SHP77 treated with DMSO at 0.1 percent for 48 hours (cell line): ENCODE results near the gene KIAA1958.
"Not testable (repeated sequence)": the region's sequence is repeated elsewhere in the genome, so short reads cannot be mapped to it uniquely, and the experiment has no call there.

Source experiments
- DNase-seq: peaks from one replicate; lab custom pipeline; 2025; lab: John Stamatoyannopoulos, UW

The KIAA1958 gene

DNA sequence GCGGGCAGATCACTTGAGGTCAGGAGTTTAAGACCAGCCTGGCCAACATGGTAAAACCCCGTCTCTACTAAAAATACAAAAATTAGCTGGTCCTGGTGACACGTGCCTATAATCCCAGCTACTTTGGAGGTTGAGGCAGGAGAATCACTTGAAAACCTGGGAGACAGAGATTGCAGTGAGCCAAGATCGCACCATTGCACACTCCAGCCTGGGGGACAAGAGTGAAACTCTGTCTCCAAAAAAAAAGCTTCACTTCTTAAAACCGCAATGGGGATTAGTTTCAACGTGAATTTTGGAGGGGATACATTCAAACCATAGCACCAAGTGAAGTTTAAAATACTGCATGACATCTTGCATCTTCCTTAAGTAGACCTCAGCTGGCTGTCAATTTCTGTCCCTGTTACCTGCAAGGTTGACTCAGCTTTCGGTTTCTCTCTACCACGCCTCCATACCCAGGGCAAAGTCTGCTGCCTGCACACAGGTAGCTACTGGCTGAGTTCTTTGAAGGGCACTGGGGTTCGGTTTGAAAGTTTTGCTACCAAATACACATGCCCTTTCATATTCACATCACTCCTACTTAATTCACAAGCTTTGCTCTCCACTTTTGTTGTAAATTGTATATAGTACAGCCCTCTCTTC, 69.3 kb downstream of the KIAA1958 start:
- DNase-seq: no peak

DNA sequence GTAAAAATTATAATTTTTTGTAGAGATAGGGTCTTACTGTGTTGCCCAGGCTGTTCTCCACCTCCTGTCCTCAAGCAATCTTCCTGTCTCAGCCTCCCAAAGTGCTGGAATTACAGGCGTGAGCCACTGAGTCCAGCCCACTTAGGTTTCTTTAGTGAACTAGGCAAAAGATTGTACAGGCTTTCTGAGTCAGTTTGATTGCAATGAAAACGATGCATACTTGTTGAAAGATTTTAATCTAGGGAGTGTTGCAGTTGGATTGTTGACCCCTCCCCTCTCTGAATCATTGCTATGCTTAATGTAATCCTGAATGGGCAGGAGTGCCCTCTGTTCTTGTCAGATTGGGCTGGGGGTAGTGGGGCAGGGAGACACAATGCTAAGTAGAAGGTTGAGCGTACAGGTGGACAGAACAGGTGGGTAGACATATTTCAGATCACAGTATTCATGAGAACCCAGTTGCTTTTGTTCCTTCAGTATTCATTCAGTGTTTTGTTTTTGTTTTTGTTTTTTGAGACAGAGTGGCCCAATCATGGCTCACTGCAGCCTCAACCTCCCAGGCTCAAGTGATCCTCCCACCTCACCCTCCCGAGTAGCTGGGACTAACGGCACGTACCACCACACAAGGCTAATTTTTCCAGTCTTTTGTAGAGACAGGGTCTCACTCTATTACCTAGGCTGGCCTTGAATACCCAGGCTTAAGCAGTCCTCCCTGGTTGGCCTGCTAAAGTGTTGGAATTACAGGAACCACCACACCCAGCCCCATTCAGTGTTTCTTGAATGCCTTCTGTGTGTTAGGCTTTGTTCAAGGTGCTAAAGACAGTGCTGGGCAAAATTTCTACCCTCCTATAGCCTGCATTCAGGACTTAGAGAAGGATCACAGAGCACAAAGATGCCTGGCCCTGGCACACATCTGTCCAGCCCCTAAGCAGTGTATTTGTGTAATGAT, 70.1 kb downstream of the KIAA1958 start:
- no peak for DNase-seq

DNA sequence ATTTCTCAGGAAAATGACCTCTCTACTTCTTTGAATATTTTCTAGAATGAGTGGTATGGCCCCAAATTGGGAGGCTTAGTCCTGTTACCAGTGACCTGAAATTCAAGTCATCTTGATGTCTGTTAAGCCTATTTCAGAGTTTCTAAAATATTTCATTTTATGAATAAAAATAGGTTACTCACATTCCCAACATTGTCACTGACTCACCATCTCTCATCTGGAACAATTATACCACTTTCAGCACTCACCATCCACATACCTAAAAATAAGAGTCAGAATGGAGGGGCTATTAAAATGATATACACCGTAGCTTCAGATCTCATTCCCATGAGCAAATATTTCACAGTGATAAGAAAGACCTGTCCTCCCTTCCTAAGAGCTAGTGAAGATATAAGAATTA, 71.8 kb downstream of the KIAA1958 start:
- DNase-seq: no peak

DNA sequence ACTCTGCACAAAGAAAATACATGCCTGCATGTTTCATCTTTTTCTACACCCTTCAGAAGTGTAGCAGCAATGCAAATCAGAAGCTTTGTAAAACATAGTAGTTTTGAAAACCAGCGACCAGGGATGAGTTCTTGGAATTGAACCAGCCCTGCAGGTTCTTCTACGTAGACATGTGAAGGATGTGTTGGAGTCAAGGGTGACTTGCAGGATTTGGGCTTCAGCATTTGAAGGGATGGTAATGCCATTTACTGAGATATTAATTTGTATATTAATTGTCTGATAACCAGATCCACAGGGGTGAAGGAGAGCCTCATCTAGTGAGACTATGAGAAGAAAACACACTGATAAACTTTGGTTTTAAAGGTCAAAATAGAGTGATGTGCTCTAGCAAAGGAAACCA, 72.4 kb downstream of the KIAA1958 start:
- DNase-seq: no peak

DNA sequence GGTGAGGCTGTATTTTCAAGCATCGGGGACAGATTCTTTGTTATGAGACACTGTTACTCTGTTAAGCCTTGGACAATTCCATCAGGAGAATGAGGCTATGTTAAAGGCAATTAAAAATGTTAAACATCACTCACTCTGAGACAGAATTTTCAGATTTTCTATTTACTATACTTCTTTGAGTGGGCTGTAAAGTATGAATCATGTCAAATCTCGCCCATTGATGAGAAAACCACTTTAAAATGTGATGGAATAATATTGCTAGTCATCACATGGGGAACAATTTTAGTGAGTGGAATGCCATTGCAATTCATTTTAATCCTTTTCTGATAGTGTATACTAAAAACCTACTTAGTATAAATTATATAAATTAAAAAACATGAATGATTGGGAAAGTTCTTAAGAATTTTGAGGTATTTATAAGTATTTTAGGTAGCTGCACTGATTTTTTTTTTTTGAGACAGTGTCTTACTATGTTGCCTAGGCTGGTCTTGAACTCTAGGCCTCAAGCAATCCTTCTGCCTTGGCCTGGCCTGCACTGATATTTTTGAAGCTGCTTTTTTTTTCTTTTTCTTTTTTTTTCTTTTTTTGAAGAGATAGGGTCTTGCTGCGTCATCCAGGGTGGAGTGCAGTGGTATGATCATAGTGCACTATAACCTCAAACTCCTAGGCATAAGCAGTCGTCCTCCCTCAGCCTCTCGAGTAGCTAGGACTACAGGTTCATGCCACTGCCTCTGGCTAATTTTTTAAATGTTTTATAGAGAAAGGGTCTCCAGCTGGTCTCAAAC, 73.2 kb downstream of the KIAA1958 start:
- DNase-seq: no peak

DNA sequence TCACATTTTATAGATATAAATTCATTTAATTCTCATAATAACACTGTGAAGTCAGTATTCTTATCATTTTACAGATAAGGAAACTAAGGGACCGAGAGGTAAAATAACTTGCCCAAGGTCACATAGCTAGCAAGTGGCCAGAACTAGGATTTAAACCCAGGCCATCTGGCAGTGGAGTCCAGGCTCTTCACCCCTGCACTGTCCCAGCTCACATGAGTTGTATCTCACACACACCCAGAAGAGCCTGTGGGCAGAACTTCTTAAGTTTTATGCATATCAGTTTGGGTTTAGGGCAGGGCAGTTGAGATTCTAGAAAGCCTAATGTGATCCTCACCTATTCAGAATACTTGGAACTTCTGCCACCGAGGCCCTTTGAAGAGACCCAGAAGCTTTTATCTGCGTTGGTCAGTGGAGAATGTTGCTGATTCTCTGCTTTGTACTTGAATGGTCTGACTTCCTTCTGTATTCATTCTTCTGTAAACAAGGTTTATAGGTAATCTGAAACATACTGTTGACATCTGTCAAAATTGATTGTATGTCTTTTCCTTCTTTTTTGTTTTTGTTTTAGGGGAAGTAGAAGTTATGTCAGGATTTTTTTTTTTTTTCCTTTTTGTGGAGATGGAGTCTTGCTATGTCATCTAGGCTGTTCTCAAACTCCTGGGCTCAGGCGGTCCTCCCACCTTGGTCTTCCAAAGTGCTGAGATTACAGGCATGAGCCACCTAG, 75.8 kb downstream of the KIAA1958 start:
- DNase-seq: no peak

DNA sequence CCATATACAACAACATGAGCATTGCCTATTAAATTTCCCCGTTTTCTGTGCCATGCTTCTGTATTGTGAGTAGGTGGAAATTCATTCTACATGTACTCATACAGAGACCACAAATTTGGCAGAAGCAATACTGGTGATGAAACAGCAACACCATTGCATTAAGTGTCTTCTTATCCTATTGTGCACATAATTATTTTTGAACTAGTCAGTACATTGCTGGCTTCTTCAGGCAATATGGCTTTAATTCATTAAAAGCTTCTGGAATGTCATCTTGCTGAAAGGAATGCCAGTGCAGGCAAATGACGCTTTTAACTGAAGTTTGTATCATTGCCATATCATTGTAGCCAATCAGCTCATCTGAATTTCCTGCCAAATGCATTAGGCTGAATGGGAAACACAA, 82.6 kb downstream of the KIAA1958 start:
- no peak for DNase-seq

DNA sequence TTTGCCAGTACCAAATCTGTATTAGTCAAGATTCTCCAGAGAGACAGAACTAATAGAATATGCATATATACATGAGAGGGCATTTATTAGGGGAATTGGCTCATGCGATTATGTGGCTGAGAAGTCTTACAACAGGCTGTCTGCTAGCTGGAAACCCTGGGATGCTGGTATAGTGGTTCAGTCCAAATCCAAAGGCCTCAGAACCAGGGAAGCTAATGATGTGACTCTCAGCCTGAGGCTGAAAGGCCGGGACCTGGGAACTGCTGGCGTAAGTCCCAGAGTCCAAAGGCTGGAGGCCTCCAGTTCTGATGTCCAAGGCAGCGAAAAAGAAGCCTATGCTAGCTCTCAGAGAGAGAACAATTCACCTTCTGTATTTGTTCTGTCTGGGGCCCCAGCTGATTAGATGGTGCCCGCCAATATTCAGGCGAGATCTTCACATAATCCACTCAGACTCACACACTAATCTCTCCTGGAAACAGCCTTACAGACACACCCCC, 84.1 kb downstream of the KIAA1958 start:
- no peak for DNase-seq

DNA sequence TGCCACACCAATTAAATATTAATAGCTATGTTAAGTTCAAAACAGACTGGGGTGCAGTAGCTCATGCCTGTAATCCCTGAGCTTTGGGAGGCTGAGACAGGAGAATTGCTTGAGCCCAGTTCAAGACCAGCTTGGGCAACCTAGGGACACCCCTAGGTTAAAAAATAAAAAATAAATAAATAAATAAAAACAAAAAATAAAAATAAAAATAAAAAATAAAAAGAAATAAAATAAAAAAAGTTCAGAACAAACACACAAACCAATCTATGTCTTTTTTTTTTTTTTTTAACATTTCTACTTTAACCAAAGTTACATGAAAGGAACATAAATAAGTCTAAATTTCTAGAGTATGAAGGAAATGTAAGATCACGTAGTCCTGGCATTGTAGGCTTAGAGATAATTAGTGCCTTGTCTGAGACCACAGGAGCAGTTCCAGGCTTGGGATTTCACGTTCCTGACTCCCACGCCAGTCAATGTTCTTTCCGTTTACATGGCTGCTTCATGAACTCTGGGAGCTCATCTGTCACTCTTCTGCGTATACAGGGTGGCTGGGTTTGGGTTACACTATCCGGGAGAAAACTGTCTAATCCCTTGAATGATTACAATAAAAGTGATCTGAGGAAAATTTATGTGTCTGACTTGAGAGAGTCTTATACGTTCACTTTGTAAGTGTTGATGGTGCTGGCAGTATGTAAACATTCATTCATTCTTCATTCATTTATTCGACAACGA, 85.2 kb downstream of the KIAA1958 start:
- DNase-seq: no peak

DNA sequence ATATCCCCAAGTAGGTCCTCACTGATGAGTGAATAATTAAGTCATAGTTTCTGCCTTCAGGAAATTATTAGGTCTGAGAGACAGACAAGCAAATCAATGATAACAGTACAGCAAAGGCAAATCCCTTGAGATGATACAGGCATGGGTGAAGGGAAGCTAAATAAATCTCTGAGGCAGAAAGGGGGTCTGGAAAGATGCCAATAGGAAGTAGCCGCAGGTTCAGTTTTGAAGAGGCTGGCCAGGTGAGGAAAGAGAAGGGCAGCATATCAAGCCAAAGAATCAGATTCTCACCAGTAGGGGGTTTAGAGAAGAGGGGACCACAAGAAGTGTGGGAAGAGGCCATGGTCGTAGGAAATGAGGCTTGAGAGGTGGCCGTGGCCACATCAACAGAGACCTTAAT, 85.8 kb downstream of the KIAA1958 start:
- no peak for DNase-seq

DNA sequence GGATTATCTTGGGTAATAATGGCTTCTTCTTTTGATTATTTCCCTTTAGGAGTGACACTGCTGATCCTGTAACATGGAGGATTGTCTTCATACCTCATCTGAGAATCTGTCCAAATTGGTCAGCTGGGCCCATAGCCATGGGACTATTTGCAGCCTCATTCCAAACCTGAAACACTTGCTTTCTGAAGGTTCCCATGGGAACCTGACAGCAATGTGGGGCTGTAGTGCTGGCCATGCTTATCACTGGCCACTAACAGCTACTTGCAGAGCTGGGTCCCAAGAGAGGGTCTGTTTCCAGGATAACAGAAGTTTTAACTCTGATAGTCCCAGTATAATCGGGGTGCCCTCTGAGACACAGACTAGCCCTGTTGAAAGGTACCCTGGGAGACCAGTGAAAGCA, 87.4 kb downstream of the KIAA1958 start:
- DNase-seq: no peak

DNA sequence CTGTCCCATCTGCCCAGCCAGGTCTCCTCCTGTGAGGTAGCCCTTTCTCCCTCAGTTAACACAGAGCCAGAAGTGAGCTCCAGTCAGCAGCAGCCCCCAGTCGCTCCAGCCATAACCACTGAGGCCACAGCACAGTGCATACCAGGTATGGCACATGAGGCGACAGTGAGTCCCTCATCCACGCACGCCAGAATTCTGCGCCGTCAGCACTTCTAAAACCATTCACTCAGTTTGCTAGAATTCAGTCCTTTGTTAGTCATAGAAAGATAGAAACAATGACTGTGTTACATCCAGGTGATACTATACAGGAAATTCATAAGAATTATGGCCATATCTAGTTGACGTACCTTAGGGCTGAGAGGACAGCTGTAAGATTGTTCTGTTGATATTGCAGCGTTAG, 88.5 kb downstream of the KIAA1958 start:
- no peak for DNase-seq

DNA sequence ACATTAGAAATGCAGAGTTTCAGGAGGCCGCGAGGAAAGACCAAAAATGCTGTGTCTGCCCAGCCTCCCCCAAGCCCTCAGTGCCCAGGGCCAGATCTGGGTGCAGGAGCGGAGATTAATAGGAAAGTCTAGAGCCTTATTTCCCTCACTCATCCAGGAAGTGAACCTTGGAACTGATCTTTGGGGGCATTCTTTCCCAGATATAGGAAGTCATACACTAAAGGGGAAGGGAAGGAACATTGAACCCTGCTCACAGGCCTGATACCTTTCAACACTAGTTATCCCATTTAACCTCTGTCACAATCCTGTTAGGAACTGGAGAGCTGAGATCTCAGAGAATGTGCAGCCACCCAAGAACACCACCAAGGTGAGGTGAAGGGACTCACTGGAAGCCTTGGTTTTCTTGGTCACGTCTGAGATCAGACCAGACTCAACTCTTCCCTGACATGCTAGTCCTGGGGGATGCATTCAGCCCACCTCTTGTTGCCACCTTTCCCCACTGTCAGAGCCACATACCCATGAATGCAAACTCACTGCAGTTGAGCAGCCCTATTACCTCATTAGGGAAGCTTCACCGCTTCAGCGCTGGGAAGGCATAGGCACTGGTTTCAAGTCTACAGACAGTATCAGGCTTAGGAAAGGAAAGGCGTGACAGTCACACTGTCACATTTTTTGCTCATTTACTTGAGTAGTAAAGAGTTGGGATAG, 95.0 kb downstream of the KIAA1958 start:
- no peak for DNase-seq

DNA sequence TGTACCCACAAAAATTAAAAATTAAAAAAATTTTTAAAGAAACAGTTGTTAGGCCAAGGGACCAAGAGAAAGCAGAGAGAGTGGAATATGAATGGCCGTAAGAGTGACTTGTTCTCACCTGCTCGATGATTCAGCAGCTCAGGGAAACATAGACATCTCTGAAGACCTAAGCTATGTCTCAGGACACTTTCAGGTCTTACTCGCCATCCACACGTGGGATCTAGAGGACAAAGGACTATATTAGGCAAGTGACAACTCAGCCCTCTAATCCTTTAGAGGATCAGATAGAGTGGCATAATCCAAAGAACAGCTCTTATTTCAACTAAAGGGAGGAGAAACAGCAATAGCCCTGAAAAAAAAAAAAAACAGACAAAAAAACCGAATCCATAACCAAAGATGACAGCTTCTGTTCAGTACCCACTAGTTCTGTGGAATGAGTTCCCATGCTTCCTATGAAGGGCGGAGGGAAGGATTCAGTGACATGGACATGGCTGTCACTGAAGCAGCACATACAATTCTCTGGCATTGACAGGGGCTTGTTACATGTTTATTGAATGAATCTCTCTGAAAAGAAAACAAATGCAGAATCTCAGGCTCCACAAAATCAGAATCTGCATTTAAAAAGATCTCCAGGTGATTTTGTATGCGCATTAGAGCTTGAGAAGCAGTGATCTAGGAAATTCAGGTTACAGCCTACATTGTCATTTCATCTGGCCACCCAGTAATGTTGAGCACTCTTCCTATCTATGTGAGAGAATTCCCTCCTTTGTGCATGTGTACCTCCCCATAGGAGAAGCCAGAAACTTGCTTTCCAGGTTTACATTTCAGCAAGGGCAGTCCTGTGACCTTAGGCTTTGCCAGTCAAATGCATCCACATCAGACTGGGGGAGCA, 96.0 kb downstream of the KIAA1958 start:
- no peak for DNase-seq

DNA sequence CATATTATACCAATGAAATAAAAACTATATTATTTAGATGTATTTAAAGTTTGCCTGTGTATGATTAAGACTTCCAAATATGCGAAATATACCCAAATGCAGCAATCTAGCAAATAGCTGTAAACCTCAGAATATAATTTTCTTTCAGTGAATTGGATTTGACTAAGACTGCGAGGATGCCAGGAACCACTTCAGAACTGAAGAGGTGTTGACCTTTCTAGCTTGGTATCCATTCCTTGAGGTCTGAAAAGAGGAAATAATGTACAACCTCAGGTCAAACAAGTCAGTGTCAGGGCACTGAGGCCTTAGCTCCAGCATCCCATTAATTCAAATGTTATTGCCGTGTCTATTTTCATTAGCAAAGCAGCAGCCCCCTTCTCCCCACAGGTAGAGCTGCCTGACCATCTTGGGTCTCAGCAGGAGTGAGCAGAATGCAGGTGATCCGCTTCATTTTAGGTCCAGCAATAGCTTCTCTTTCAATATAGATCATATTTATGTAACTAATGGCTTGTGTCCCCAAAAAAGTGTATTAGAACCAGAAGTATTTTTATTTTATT, 100.0 kb downstream of the KIAA1958 start:
- DNase-seq: no peak

DNA sequence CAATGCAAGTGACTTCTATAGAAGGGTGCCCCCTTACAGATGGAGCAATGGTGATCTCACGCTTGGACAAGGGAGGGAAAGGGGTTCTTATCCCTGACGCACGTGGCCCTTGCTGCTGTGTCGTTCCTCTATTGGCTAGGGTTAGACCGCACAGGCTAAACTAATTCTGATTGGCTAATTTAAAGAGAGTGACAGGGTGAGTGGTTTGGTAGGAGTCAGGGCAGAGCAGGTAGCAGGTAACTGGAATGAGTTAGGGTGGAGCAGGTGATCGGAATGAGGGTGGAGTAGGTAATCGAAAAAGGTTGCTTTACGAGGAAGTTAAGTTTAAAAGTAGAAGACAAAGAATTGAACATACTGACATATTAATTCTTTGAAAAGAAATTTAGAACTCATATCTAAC, 105.2 kb downstream of the KIAA1958 start:
- DNase-seq: not testable (repeated sequence)

DNA sequence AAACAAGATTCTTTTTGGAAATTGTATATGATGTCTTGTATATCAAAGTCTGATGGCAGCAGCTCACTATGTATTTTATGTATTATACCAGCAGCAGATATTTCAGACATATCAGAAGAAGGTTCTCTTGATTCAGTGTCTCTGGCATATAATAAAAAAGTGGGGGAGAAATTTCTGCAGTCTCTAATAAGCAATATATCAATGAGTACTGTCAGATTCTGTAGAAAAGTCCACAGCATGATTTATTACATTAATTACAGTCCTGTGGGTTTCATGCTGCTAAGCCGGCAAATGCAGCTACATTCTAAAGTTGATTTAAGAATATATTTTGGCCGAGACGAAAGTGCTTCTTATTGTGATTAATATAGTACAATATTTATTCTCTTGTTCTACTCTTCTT, 113.1 kb downstream of the KIAA1958 start:
- DNase-seq: no peak

DNA sequence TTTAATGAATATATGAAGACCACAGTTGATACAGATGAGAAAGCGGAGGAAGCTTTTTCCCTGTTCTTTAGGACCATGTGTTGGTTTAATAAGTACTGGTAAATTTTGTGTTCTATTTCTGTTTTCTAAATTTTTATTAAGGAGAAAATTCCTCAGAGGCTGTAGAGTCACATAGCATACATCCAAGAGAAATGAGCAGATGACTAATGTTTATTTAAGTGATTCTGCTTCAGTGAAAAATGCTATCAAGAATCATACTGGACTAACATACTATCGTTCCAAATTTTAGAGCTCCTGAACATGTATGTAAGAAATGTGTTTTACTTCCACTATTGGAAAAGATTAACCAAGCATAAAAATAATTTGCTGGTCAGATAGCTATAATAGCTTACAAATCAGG, 115.0 kb downstream of the KIAA1958 start:
- no peak for DNase-seq

DNA sequence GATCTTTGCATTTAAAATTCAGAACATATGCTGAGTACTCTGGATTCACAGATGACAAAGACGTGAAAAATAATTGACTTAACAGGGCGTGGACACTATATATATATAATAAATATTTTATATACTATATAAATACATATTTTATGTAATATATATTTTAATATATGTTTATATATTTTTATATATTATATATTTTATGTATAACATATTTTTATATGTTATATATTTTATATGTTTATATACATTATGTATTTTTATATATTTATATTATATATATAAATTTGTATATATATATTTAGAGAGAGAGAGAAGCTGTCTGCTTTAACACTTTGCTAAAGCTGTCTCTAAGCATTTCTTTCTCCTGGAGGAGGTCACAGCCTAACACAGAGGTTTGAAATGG, 118.2 kb downstream of the KIAA1958 start:
- no peak for DNase-seq
